ENCODE measurements around the gene CAMSAP2.
A peak's percentile ranks its signal among the peaks of the same experiment; 100 is the strongest.

Gene CAMSAP2

DNA sequence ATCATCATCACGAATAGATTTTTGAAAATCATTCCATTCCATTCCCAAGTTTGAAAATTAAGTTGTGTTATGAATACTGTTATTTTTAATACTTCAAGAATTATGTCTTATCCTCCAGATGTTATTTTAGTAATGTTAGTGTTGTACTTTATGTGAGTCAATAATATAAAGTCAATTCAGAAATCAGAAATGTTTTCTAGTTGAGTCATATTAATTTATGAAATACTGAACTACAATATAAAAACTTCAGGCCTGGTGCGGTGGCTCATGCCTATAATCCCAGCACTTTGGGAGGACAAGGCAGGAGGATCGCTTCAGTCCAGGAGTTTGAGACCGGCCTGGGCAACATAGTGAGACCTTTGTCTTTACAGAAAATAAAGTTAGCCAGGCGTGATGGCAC is 95.7 kb downstream of the CAMSAP2 start:
- no peak for ATAC-seq
- no peak for DNase-seq
- Mint-ChIP-seq H3K27ac (no peak overlapping the region), H3K36me3 (ENCODE audit: low read depth) (no peaks in the 10 kb centered on the region), H3K9me3 (no peaks in the 10 kb centered on the region), H3K4me3 (no peak overlapping the region), H3K4me1 (no peaks in the 10 kb centered on the region), H3K27me3 (no peaks in the 10 kb centered on the region)

DNA sequence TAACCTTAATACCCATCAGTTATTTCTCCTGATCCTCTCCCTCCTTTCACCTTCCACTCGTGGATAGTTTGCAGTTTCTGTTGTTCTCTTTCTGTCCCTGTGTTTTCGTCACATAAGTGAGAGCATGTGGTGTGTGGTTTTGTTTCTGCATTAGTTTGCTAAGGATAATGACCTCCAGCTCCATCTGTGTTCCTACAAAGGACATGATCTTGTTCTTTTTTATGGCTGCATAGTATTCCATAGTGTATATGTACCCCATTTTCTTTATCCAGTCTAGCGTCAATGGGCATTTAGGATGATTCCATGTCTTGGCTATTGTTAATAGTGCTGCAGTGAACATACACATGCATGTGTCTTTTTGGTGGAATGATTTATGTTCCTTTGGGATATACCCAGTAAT is 97.5 kb downstream of the CAMSAP2 start:
- Mint-ChIP-seq H3K27ac (no peak overlapping the region), H3K4me1 (no peaks in the 10 kb centered on the region), H3K27me3 (no peaks in the 10 kb centered on the region), H3K36me3 (ENCODE audit: low read depth) (no peaks in the 10 kb centered on the region), H3K9me3 (no peaks in the 10 kb centered on the region), H3K4me3 (no peak overlapping the region)
- no peak for DNase-seq
- no peak for ATAC-seq

DNA sequence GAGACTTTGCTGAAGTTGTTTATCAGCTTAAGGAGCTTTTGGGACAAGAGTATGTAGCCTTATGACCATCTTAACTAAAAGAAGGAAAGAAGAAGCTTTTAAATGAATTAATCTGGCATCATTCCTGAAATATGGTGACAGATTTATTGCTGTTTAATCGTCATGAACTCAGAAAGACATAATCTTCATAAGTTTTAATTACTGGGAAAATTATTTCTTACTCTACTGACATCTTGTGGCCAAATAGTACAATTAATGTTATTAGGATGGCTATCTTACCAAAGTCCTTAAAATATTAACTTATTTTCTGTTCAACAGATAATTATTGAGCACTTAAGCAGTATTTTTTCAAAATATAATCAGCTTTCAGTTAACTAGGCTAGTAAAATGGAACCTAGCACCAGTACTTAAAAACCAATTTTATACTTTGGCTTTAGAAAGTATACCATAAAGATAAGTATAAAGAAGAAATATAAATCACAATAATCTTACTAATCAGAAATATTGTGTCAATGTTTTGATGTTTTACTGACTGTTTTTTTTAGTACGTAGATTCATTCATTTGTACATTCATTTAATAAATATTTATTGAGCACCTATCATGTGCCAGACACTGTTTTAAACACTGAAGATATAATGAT is 99.4 kb downstream of the CAMSAP2 start:
- no peak for DNase-seq
- H3K27ac Mint-ChIP-seq = no peak overlapping the region

DNA sequence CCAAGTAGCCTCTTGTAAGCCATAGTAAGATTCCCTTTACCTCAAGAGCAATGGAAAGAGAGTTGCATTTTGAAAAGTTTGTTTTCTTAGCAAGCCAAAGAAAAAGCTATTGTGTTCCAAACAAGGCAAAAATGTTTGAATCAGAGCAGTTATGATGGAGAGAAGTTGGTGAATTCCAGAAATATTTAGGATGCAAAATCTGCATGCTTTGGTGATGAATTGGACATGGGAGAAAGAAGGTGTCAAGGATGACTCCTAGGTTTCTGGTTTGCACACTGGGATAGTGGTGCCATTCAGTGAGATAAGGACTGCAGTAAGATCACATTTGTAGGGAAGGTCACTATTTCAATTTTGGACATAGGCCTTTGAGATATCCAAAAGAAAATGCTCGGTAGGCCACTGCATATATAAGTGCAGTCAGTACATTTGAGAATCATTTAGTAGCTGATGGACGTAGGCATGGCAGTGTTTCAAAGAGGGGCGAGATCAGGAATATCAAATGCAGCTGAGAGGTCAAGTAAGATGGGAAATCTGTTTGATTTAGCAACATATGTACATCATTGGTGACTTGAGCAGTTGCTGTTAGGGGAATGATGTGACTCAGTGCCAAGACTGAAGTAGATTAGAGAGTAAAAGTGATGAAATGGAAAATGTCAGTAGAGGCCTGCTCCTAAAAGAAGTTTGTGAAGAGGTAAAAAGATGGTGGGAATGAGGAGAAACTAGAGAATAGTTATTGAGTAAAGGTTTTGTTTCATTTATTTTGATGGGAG is 100.2 kb downstream of the CAMSAP2 start:
- ATAC-seq (no peak), DNase-seq (no peak)
- no peaks in the 10 kb centered on the region for H3K9me3 Mint-ChIP-seq
- no peak overlapping the region for H3K27ac Mint-ChIP-seq
- no peaks in the 10 kb centered on the region for H3K4me1 Mint-ChIP-seq
- no peaks in the 10 kb centered on the region for H3K36me3 Mint-ChIP-seq (ENCODE audit: low read depth)
- H3K4me3 Mint-ChIP-seq = no peak overlapping the region
- H3K27me3 Mint-ChIP-seq = no peaks in the 10 kb centered on the region

More for the DNA sequence above, 99.4 kb downstream of the CAMSAP2 start:
- Mint-ChIP-seq H3K4me1 (no peaks in the 10 kb centered on the region), H3K4me3 (no peak overlapping the region), H3K36me3 (ENCODE audit: low read depth) (no peaks in the 10 kb centered on the region), H3K9me3 (no peaks in the 10 kb centered on the region), H3K27me3 (no peaks in the 10 kb centered on the region)
- no peak for ATAC-seq

DNA sequence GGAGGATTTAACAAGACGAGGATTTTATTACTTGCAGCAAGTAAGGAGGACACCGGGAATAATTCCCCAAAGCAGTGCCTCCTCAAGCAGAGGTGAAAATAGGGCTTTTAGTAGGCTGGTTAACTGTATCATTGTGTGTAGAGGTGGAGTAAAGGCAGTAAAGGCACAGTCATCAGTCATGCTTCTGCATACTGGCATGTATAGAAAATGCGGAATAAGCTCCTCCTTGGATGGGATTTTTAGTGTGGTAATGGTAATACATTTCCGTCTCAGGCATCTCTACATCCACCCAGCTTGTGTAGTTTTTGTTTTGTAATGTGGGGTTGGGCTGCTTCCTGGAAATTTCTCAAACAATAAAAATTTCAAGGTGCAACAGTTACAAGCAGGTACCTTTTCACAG is 106.7 kb downstream of the CAMSAP2 start:
- H3K27ac Mint-ChIP-seq = no peak overlapping the region
- DNase-seq (no peak), ATAC-seq (no peak)
- H3K4me1 Mint-ChIP-seq = no peaks in the 10 kb centered on the region
- no peaks in the 10 kb centered on the region for H3K9me3 Mint-ChIP-seq
- peaks cover 5% of the 10 kb centered on the region for H3K36me3 Mint-ChIP-seq (ENCODE audit: low read depth)
- H3K27me3 Mint-ChIP-seq = no peaks in the 10 kb centered on the region
- H3K4me3 Mint-ChIP-seq = no peak overlapping the region

DNA sequence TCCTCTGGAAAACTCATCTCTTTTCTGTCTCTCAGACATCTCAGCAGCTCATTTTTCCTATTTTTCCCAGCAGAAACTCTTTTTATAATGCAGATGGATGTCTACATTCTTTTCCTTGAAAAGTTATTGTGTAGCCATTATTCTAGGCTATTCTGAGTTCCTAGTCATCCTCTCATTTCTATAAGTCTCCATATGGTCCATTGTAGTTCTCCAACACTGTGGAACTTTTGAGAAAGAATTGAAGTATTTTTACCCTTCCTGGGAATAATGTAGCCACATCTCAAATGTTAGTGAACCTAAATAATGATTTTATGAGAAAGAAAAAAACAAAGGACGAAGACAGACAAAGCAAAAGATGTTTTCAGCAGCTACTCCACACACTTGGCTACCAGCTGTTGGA is 107.7 kb downstream of the CAMSAP2 start:
- H3K9me3 Mint-ChIP-seq = no peaks in the 10 kb centered on the region
- peaks cover 5% of the 10 kb centered on the region for H3K36me3 Mint-ChIP-seq (ENCODE audit: low read depth)
- no peak overlapping the region for H3K4me3 Mint-ChIP-seq
- no peak for ATAC-seq
- no peak overlapping the region for H3K27ac Mint-ChIP-seq
- H3K27me3 Mint-ChIP-seq = no peaks in the 10 kb centered on the region
- DNase-seq = no peak
- H3K4me1 Mint-ChIP-seq = no peaks in the 10 kb centered on the region

DNA sequence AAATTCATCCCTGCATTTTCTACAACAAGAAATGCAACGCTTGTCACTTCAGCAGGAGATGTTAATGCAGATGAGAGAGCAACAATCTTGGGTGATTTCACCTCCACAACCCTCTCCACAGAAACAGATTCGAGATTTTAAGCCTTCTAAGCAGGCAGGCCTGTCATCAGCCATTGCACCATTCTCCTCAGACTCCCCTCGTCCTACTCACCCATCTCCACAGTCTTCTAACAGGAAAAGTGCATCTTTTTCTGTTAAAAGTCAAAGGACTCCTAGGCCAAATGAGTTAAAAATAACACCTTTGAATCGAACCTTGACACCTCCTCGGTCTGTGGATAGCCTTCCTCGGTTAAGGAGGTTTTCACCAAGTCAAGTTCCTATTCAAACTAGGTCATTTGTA is 110.7 kb downstream of the CAMSAP2 start:
- DNase-seq (no peak), ATAC-seq (no peak)
- Mint-ChIP-seq H3K36me3 (ENCODE audit: low read depth) (peaks cover 9% of the 10 kb centered on the region), H3K27me3 (no peaks in the 10 kb centered on the region), H3K27ac (no peak overlapping the region), H3K4me3 (no peak overlapping the region), H3K9me3 (no peaks in the 10 kb centered on the region), H3K4me1 (no peaks in the 10 kb centered on the region)

DNA sequence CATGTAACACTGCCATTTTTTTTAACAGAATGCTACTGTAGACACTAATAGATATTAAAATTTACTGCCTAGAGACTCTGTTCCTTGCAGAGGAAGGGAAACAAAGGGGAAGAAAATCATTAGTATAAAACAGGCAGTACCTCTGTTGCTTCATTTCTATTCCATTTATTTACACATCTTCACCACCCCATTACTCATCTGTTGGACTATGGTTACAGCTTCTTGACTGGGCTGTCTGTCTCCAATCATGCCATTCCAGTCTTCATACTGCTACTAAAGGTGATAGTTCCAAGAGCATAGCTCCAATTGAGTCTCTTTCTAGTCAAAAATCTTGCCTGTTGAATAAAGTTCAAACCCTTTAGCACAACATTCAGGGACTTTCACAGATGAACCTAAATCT is 111.9 kb downstream of the CAMSAP2 start:
- H3K36me3 Mint-ChIP-seq (ENCODE audit: low read depth) = peaks cover 9% of the 10 kb centered on the region
- DNase-seq (no peak), ATAC-seq (no peak)
- no peaks in the 10 kb centered on the region for H3K4me1 Mint-ChIP-seq
- H3K4me3 Mint-ChIP-seq = no peak overlapping the region
- no peak overlapping the region for H3K27ac Mint-ChIP-seq
- H3K9me3 Mint-ChIP-seq = no peaks in the 10 kb centered on the region
- no peaks in the 10 kb centered on the region for H3K27me3 Mint-ChIP-seq

DNA sequence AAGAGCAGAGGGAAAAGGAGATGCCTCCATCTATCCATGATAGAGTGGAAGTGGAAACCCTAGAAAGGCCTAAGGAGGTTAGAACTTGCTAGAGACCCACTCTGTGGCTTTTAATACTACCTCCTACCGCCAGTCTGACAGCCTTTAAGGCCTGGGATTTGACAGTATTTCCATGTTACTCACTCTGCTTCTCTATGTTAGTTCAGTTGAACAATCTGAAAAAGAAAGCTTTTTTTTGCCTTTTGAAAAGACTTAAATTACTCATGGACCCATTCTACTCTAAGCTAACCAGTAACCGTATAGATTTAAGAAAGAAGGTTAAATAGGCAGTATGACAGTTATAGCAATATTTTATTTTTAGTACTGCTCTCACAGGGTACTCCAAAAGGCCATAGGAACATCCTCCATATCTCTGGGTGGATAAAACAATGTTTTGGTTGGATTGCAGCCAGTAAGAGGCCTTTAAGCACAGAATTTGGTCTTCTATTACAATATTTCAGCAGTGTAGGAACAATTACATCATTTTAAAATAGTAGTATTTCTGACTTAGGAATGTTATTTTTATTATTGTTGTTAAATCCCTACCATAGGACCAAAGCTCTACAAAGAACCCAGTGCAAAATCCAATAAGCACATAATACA is 118.1 kb downstream of the CAMSAP2 start:
- Mint-ChIP-seq H3K27ac (no peak overlapping the region), H3K4me1 (peaks cover 5% of the 10 kb centered on the region), H3K36me3 (ENCODE audit: low read depth) (peaks cover 4% of the 10 kb centered on the region), H3K27me3 (no peaks in the 10 kb centered on the region), H3K4me3 (no peak overlapping the region), H3K9me3 (no peaks in the 10 kb centered on the region)
- ATAC-seq (peak; percentile 28), DNase-seq (no peak)

DNA sequence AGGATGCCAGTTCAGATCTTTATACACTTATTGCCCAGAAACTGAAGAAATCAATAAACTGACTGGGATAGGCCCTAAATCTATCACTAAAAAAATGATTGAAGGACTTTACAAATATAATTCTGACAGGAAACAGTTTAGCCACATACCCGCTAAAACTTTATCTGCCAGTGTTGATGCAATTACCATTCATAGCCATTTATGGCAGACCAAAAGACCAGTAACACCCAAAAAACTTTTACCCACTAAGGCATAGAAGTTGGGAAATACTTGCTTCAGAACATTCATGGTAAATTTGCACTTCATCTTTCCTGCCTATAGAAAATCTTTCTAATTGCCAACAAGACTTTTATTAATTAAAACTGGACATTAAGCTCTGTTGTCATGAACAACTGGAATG is 119.1 kb downstream of the CAMSAP2 start:
- Mint-ChIP-seq H3K27me3 (no peaks in the 10 kb centered on the region), H3K4me1 (peaks cover 15% of the 10 kb centered on the region), H3K27ac (no peak overlapping the region), H3K9me3 (no peaks in the 10 kb centered on the region), H3K36me3 (ENCODE audit: low read depth) (peaks cover 4% of the 10 kb centered on the region), H3K4me3 (no peak overlapping the region)
- ATAC-seq (no peak), DNase-seq (no peak)

DNA sequence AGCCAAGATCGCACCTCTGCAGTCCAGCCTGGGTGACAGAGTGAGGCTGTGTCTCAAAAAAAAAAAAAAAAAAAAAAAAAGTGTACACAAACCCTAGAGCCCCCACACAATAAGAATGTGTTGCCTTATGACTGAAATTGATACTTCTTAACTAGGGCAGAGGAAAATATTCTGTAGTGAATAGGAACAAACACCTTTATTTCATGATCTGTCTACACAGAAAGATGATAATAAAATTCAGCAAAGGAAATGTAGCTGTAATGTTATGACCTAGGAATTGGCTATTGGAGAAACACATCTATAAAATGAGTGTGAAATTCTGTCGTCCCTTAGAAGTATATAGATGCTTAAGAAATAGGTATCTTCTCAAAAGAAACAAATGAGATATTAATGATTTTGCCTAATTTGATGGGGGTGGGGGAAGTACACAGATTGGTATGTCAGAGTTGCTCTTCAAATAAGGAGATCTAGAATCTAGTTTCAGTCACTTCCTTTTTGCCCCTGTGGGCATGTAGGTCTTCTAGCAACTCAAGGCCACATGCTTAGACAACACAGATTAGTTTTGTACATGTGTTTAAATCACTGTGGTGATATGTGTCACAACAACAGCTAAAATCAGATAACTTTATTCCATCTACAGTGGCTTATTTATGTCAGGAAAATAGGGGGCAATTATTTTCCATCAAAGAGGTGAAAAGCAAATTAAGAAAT is 123.4 kb downstream of the CAMSAP2 start:
- no peak for DNase-seq
- Mint-ChIP-seq H3K36me3 (ENCODE audit: low read depth) (no peaks in the 10 kb centered on the region), H3K27ac (peak overlapping the region; percentile 58), H3K4me1 (peaks cover 38% of the 10 kb centered on the region), H3K4me3 (no peak overlapping the region), H3K27me3 (no peaks in the 10 kb centered on the region), H3K9me3 (no peaks in the 10 kb centered on the region)
- no peak for ATAC-seq

DNA sequence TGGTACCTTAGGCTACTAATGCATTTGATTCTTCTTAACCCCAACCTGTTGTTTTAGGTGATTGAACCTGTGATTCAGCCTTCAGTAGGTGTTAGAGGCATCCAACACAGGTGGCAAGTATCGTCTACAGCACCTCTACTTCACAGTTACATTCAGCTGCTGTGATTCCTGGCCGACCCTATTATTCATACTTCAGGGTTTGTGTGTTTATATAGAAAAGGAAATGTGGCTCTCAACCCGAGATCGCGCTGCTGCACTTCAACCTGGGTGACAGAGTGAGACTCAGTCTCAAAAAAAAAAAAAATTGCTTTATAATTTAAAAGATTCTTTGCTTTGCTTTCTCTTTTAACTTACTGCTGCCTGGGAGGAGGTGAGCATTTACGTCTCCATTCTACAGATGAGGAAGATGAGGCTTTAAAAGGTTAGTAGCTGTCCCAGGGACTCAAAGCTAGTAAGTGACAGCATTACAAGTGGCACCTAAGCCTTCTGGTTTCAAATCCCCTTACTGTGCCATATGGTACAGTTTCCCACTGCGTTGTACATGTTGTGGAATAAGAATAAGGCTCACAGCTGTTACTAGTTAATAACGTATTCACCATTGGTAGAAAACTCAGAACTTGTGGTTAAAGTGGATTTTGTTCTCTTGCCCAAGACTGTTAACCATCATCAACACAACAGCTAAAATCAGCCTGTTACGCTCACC is 124.2 kb downstream of the CAMSAP2 start:
- ATAC-seq (no peak), DNase-seq (no peak)
- Mint-ChIP-seq H3K4me3 (no peak overlapping the region), H3K27ac (no peak overlapping the region), H3K36me3 (ENCODE audit: low read depth) (no peaks in the 10 kb centered on the region), H3K9me3 (no peaks in the 10 kb centered on the region), H3K4me1 (peaks cover 44% of the 10 kb centered on the region), H3K27me3 (peaks cover 6% of the 10 kb centered on the region)

DNA sequence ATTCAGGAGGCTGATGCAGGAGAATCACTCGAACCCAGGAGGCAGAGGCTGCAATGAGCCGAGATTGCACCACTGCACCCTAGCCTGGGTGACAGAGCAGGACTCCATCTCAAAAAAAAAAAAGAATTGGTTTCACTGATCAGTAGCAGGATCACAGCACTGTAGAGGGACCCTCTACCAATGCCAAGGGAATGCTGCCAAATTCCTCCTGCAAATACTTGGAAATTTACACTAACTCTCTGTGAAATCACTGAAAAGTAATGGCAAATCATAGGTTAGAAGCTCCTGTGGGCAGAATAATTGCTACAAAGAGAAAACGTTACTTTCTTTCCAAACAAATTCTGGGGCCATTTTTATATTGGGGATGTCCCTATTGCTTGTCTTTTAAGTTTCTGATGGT is 127.4 kb downstream of the CAMSAP2 start:
- Mint-ChIP-seq H3K27me3 (peaks cover 20% of the 10 kb centered on the region), H3K4me3 (no peak overlapping the region), H3K4me1 (peaks cover 54% of the 10 kb centered on the region), H3K27ac (no peak overlapping the region), H3K36me3 (ENCODE audit: low read depth) (no peaks in the 10 kb centered on the region), H3K9me3 (no peaks in the 10 kb centered on the region)
- ATAC-seq = no peak
- no peak for DNase-seq

DNA sequence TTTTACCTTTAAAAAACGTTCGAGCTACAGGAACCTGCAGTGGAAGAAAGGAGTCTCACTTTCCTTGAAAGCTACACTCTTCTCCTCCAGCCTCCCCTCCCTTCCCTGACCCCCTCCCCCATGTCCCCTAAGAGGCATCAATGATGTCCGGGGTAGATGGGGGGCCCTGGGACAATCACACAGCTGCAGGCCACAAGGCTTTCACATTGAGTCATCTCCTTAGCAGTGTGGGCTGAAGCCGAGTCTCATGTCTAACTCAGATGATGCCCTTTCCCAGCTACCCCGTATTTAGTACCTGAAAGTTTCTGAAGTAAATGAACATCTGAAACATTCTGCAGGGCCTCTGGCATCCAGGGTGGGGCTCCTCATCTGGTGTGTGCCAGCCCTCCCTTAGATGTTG is 127.8 kb downstream of the CAMSAP2 start:
- DNase-seq = peak; percentile 67
- H3K27ac Mint-ChIP-seq = no peak overlapping the region
- H3K27me3 Mint-ChIP-seq = peaks cover 25% of the 10 kb centered on the region
- H3K36me3 Mint-ChIP-seq (ENCODE audit: low read depth) = no peaks in the 10 kb centered on the region
- H3K4me1 Mint-ChIP-seq = peaks cover 54% of the 10 kb centered on the region
- no peaks in the 10 kb centered on the region for H3K9me3 Mint-ChIP-seq
- ATAC-seq = peak; percentile 95
- H3K4me3 Mint-ChIP-seq = no peak overlapping the region
